HG03457 (cell line): ENCODE data around the gene TMEM86B.

Experiments used
- ATAC-seq: cut with Tn5 transposase; IDR thresholded peaks from one replicate; pipeline ENCODE4 v1.9.1; 2021; ENCODE audit warnings: moderate number of reproducible peaks; ENCODE audit not compliant: unreplicated experiment

Gene TMEM86B

GRCh38 chr19:55228403-55229031 is at the start of gene TMEM86B:
TMEM86B (minus strand) TSS chr19:55228763; CDS start chr19:55228741, 22 bp downstream.
- no peak for ATAC-seq

- no peak for ATAC-seq
These were observed 48.9 kb upstream of the TMEM86B start for GRCh38 chr19:55277494-55277893.

GRCh38 chr19:55276720-55277430 is 48.3 kb upstream of the TMEM86B start:
- ATAC-seq = no peak

GRCh38 chr19:55275851-55276719 is 47.5 kb upstream of the TMEM86B start:
- no peak for ATAC-seq

GRCh38 chr19:55273978-55274707 is 45.6 kb upstream of the TMEM86B start:
- ATAC-seq = no peak

GRCh38 chr19:55272142-55272541 is 43.6 kb upstream of the TMEM86B start:
- no peak for ATAC-seq

- ATAC-seq = no peak
These were observed 41.8 kb upstream of the TMEM86B start for GRCh38 chr19:55270172-55270942.

GRCh38 chr19:55269299-55269698 is 40.7 kb upstream of the TMEM86B start:
- ATAC-seq = no peak

GRCh38 chr19:55266840-55267239 is 38.3 kb upstream of the TMEM86B start:
- ATAC-seq = no peak

GRCh38 chr19:55266404-55266803 is 37.8 kb upstream of the TMEM86B start:
- no peak for ATAC-seq

- ATAC-seq = no peak
These were observed 37.3 kb upstream of the TMEM86B start for GRCh38 chr19:55265723-55266386.

GRCh38 chr19:55265173-55265572 is 36.6 kb upstream of the TMEM86B start:
- ATAC-seq = no peak

- no peak for ATAC-seq
These were observed 36.0 kb upstream of the TMEM86B start for GRCh38 chr19:55264531-55264930.

- ATAC-seq = no peak
These were observed 33.8 kb upstream of the TMEM86B start for GRCh38 chr19:55262359-55262758.

GRCh38 chr19:55261671-55262126 is 33.1 kb upstream of the TMEM86B start:
- ATAC-seq = no peak

GRCh38 chr19:55259540-55260210 is 31.1 kb upstream of the TMEM86B start:
- no peak for ATAC-seq

GRCh38 chr19:55258828-55259539 is 30.4 kb upstream of the TMEM86B start, which contains the start of gene PPP6R1:
PPP6R1 (minus strand) TSS chr19:55259017; CDS start chr19:55247103, 11,914 bp downstream.
- ATAC-seq = peak; percentile 54

- ATAC-seq = no peak
These were observed 29.9 kb upstream of the TMEM86B start for GRCh38 chr19:55258476-55258827.
